Smooth muscle cell (in vitro differentiated cells): ENCODE results near the gene CRABP1. TPM values are rescaled to one million over a fixed set of nuclear protein-coding genes. Genes with fewer than 3 reads are reported as not detected.

ENCODE experiments used
- DNase-seq: peaks from one replicate; lab custom pipeline; 2025; ENCODE audit not compliant: unreplicated experiment; lab: John Stamatoyannopoulos, UW
- H2AFZ ChIP-seq: fragments of 200-600 bp; sonication (generic); 2 replicates; pipeline ENCODE4 v1.6.0; 2016; ENCODE audit warnings: antibody characterized with exemption, low read depth, mild to moderate bottlenecking
- H3F3A ChIP-seq: fragments of 200-600 bp; sonication (generic); 2 replicates; pipeline ENCODE4 v1.6.0; 2017; ENCODE audit warnings: antibody characterized with exemption, low read depth
- H3K27ac ChIP-seq: fragments of 200-600 bp; sonication (generic); 2 replicates; pipeline ENCODE4 v1.5.1; 2016; ENCODE audit warnings: low read depth, mild to moderate bottlenecking
- H3K27me3 ChIP-seq: fragments of 200-600 bp; sonication (generic); 2 replicates; pipeline ENCODE4 v1.6.1; 2016; ENCODE audit warnings: low read depth, mild to moderate bottlenecking
- H3K36me3 ChIP-seq: fragments of 200-600 bp; sonication (generic); 2 replicates; pipeline ENCODE4 v1.5.1; 2016; ENCODE audit warnings: low read depth
- H3K4me1 ChIP-seq: fragments of 200-600 bp; sonication (generic); 2 replicates; pipeline ENCODE4 v1.5.1; 2016; ENCODE audit warnings: low read depth
- H3K4me2 ChIP-seq: fragments of 200-600 bp; sonication (generic); 2 replicates; pipeline ENCODE4 v1.6.0; 2016; ENCODE audit warnings: mild to moderate bottlenecking
- H3K4me3 ChIP-seq: fragments of 200-600 bp; sonication (generic); 2 replicates; pipeline ENCODE4 v1.5.1; 2016; ENCODE audit warnings: mild to moderate bottlenecking
- H3K79me2 ChIP-seq: fragments of 200-600 bp; sonication (generic); 2 replicates; pipeline ENCODE4 v1.6.0; 2016; ENCODE audit warnings: low read depth, mild to moderate bottlenecking
- H3K9ac ChIP-seq: fragments of 200-600 bp; sonication (generic); 2 replicates; pipeline ENCODE4 v1.6.0; 2016; ENCODE audit warnings: low read depth
- H3K9me3 ChIP-seq: fragments of 200-600 bp; sonication (generic); replicated peaks from 2 replicates; pipeline ENCODE4 v1.5.1; 2016; ENCODE audit warnings: low read depth
- H4K20me1 ChIP-seq: fragments of 200-600 bp; sonication (generic); 2 replicates; pipeline ENCODE4 v1.6.0; 2016; ENCODE audit warnings: low read depth
- WGBS: methylation state at CpG from one replicate; pipeline ENCODE4 v1.1.7; 2016; ENCODE audit warnings: low lambda C conversion rate; 5-methylcytosine and 5-hydroxymethylcytosine counted together
- polyA plus RNA-seq: library from polyadenylated mRNA; unstranded; fragments of >200 nt; fragmentation: Nextera tagmentation; extraction: Ambion mirVana; gene quantifications from 2 replicates; pipeline ENCODE4 v1.2.1, GENCODE V29; 2016
- total RNA-seq: library from RNA; depleted of rRNA; stranded (reverse); fragments of >200 nt; gene quantifications from 2 replicates; pipeline ENCODE4 v1.2.3, GENCODE V29; 2014
- TF ChIP-seq, protein P1 (sequence below): fragments of 200-600 bp; sonication (generic); IDR thresholded peaks from 2 replicates; pipeline ENCODE4 v1.5.1; 2017; ENCODE audit warnings: borderline replicate concordance, mild to moderate bottlenecking, antibody characterized with exemption; ENCODE audit not compliant: insufficient read depth, poor library complexity, severe bottlenecking

CRABP1 gene
- total and polyA plus RNA-seq, 2 experiments from 2014 or later, result 8.8 to 12.9 TPM

DNA sequence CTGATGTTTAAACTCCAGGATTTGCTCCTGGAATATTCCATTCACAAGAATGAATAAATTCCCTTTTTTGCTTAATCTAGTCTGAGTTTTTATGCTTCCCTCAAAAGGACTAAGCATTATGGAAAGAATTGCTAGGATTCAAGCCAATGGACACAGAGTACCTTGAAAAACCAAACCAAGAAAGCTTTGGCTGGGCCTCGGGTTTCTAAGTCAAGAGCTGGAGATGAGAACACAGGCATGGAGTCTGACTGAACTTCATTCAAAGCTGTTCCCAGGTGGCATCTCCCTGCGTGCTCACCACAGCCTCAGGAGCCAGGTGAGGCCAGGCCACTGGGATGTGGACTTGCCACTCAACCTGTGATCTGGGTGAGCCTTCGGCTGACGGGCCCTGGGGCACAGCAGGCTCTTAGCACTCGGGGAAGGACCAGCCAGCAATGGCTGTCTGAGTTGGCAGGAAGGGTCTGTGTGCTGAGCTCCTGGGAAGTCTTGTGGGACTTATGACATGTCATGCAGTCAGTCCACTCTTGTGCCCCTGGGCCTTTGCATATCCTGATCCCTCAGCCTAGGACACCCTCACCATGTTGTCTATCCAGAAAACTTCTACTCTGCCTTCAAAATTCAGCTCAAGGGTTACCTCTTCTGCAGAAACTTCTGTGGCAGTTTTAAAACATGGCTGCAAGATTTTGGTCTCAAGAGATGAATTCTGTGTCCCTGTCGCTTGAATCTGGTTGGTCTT, 21.8 kb downstream of the CRABP1 start:
- Histone ChIP-seq H2AFZ (no peak overlapping the region), H3K27me3 (no peaks in the 10 kb centered on the region), H3K9me3 (no peaks in the 10 kb centered on the region), H4K20me1 (no peaks in the 10 kb centered on the region), H3K4me1 (peaks cover 16% of the 10 kb centered on the region), H3K27ac (no peak overlapping the region), H3K4me3 (no peak overlapping the region), H3K9ac (no peak overlapping the region), H3F3A (no peaks in the 10 kb centered on the region), H3K36me3 (no peaks in the 10 kb centered on the region), H3K4me2 (no peak overlapping the region), H3K79me2 (no peaks in the 10 kb centered on the region)
- 96% methylated on average over 6 of the region's 6 CpGs for WGBS
- no peak for DNase-seq
- TF ChIP-seq, protein P1, sequence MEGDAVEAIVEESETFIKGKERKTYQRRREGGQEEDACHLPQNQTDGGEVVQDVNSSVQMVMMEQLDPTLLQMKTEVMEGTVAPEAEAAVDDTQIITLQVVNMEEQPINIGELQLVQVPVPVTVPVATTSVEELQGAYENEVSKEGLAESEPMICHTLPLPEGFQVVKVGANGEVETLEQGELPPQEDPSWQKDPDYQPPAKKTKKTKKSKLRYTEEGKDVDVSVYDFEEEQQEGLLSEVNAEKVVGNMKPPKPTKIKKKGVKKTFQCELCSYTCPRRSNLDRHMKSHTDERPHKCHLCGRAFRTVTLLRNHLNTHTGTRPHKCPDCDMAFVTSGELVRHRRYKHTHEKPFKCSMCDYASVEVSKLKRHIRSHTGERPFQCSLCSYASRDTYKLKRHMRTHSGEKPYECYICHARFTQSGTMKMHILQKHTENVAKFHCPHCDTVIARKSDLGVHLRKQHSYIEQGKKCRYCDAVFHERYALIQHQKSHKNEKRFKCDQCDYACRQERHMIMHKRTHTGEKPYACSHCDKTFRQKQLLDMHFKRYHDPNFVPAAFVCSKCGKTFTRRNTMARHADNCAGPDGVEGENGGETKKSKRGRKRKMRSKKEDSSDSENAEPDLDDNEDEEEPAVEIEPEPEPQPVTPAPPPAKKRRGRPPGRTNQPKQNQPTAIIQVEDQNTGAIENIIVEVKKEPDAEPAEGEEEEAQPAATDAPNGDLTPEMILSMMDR, result no peak

DNA sequence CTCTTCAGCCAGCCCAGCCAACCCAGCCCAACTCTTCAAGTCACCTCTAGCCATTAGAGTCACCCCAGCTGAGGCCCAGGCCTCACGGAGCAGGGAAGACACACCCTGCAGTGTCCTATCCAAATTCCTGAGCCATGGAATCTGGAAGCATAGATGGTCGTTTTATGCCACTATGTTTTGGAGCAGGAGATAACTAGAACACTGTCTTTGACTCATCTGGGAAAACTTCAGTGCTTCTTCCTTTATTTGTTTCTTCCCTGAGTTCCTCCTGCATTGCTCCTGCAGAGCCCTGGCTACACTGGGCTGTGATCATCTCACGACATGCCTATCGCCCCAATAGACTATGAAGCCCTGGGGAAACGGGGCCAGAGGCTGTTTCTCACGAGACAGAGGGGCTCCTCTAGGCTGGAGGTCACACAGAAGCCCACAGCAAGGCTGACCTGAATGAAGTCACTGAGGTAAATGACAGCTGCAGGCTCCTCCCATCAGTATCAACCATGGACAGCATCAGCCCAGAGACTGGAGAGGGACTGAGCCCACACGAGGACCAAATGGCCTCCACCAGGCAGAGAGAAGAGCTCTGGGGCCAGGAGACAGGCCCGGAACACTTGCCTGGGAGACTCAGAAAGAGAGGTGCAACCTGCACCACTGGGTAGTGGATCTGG, 22.7 kb downstream of the CRABP1 start:
- H2AFZ ChIP-seq, result no peak overlapping the region
- H3K4me2 ChIP-seq, result no peak overlapping the region
- no peaks in the 10 kb centered on the region for H3K9me3 ChIP-seq
- no peaks in the 10 kb centered on the region for H3K27me3 ChIP-seq
- H3K9ac ChIP-seq, result no peak overlapping the region
- TF ChIP-seq, protein P1, result no peak
- H3K4me1 ChIP-seq, result peaks cover 14% of the 10 kb centered on the region
- H3F3A ChIP-seq, result no peaks in the 10 kb centered on the region
- no peak for DNase-seq
- H3K79me2 ChIP-seq, result no peaks in the 10 kb centered on the region
- H4K20me1 ChIP-seq, result no peaks in the 10 kb centered on the region
- H3K36me3 ChIP-seq, result no peaks in the 10 kb centered on the region
- no peak overlapping the region for H3K27ac ChIP-seq
- WGBS, result 76% methylated on average over 8 of the region's 8 CpGs
- no peak overlapping the region for H3K4me3 ChIP-seq

DNA sequence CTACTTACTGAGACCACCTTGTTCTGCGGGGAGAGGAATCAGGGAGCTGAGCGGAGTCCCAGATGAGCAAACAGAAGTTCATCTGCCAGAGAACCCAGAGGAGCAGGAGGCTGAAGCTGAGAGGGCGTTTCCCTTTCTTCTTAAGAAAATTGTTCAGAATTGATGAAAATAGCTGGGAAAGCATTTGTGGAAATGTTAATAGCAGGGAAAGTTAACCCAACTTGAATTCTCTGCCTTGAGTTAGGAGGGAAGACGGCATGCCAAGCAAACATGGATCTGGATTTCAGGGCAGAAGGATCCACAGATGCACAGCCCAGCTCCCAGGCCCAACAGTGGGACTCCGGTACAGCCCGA, 23.2 kb downstream of the CRABP1 start:
- no peak overlapping the region for H2AFZ ChIP-seq
- TF ChIP-seq, protein P1, result no peak
- no peaks in the 10 kb centered on the region for H3K36me3 ChIP-seq
- H3K9ac ChIP-seq, result no peak overlapping the region
- H4K20me1 ChIP-seq, result no peaks in the 10 kb centered on the region
- no peaks in the 10 kb centered on the region for H3K27me3 ChIP-seq
- no peaks in the 10 kb centered on the region for H3K79me2 ChIP-seq
- H3K4me3 ChIP-seq, result no peak overlapping the region
- no peaks in the 10 kb centered on the region for H3K9me3 ChIP-seq
- no peak overlapping the region for H3K4me2 ChIP-seq
- peaks cover 9% of the 10 kb centered on the region for H3K4me1 ChIP-seq
- H3F3A ChIP-seq, result no peaks in the 10 kb centered on the region
- 97% methylated on average over 6 of the region's 6 CpGs for WGBS
- no peak for DNase-seq
- no peak overlapping the region for H3K27ac ChIP-seq
